Upper lobe of left lung (tissue), 6 donors: ENCODE results near the gene AOX1. TPM values are rescaled to one million over a fixed set of nuclear protein-coding genes. Genes with fewer than 3 reads are reported as not detected.

ENCODE experiments used
- ATAC-seq, 2 donors: fragments of 200-7000 bp; cut with Tn5 transposase; one replicate each; pipeline ENCODE4 v1.9.1; 2022; ENCODE audit warnings: mild to moderate bottlenecking in 2 of 2, moderate library complexity in 2 of 2; ENCODE audit not compliant: low FRiP score in 2 of 2
- DNase-seq, 2 donors: peaks; one replicate each; pipeline ENCODE4 v3.0.0-alpha.2; 2019 to 2020
- H3K27ac ChIP-seq, 4 donors: fragments of 200-600 bp; sonication (generic); one replicate each; pipeline ENCODE4 v1.5.1; 2016 to 2019
- H3K27me3 ChIP-seq, 4 donors: fragments of 200-600 bp; sonication (generic); one replicate each; pipeline ENCODE4 v1.5.1; 2017 to 2019
- H3K36me3 ChIP-seq, 4 donors: fragments of 200-600 bp; sonication (generic); one replicate each; pipeline ENCODE4 v1.5.1; 2016 to 2019
- H3K4me1 ChIP-seq, 4 donors: fragments of 200-600 bp; sonication (generic); one replicate each; pipeline ENCODE4 v1.5.1; 2018 to 2019
- H3K4me3 ChIP-seq, 4 donors: fragments of 200-600 bp; sonication (generic); one replicate each; pipeline ENCODE4 v1.5.1; 2017 to 2019; ENCODE audit warnings: mild to moderate bottlenecking in 2 of 4, moderate library complexity in 1 of 4
- H3K9me3 ChIP-seq, 4 donors: fragments of 200-600 bp; sonication (generic); one replicate each; pipeline ENCODE4 v1.5.1; 2018 to 2019
- CTCF ChIP-seq, 6 experiments: fragments of 450-650 bp in 4 of 6; fragments of 200-600 bp in 2 of 6; sonication (generic) in 2 of 6; IDR thresholded peaks; one replicate each; pipeline ENCODE4 v1.5.1; 2016 to 2019; ENCODE audit warnings: antibody characterized with exemption in 6 of 6
- EP300 ChIP-seq, 4 donors: sonication (generic); formaldehyde crosslinking; IDR thresholded peaks; one replicate each; pipeline ENCODE4 v1.5.1; 2017; ENCODE audit warnings: antibody characterized with exemption in 4 of 4, control low read depth in 2 of 4
- POLR2A ChIP-seq, 4 donors: fragments of 450-650 bp; IDR thresholded peaks; one replicate each; pipeline ENCODE4 v1.5.1; 2016 to 2017; ENCODE audit warnings: antibody characterized with exemption in 4 of 4, mild to moderate bottlenecking in 2 of 4
- POLR2AphosphoS5 ChIP-seq, 2 donors: sonication (generic); formaldehyde crosslinking; IDR thresholded peaks; one replicate each; pipeline ENCODE4 v1.5.1; 2017; ENCODE audit warnings: antibody characterized with exemption in 2 of 2
- WGBS, 2 donors: methylation state at CpG; one replicate each; pipeline ENCODE4 v1.1.5; 2017 to 2018; 5-methylcytosine and 5-hydroxymethylcytosine counted together
- total RNA-seq, 6 donors: library from RNA; depleted of rRNA in 4 of 6; stranded (reverse); fragments of >200 nt in 4 of 6; gene quantifications; one replicate each; pipeline versions ENCODE4 v1.1.0 to v1.2.1, GENCODE V29; 2016 to 2021
- donor health status: DM: no; HTN: no; CAD: no; lungs with moderate emphysema.
- donor health status: DM: no; HTN: yes; CAD: no; lungs with severe emphysema.

AOX1 gene
- total RNA-seq, 6 donors from 2014 or later, result 8.7 to 49.0 (median 27.5) TPM

GRCh38 chr2:200695601-200696000 is 109.8 kb downstream of the AOX1 start:
- H3K9me3 ChIP-seq, result no peaks in the 10 kb centered on the region
- DNase-seq (no peak), ATAC-seq (peak in 1 of 2 donors; percentile 47)
- H3K27me3 ChIP-seq, result no peaks in the 10 kb centered on the region
- no peaks in the 10 kb centered on the region for H3K36me3 ChIP-seq
- no peak for TF ChIP-seq CTCF (IDR thresholded peaks at IDR 0.05)
- TF ChIP-seq POLR2AphosphoS5 (IDR thresholded peaks at IDR 0.05), result no peak
- no peak for TF ChIP-seq POLR2A (IDR thresholded peaks at IDR 0.05)
- no peak for TF ChIP-seq EP300 (IDR thresholded peaks at IDR 0.05)
- 62 to 71% methylated on average over 6 of the region's 6 CpGs for WGBS, 2 donors
- peaks cover 0 to 3% (median 0%) of the 10 kb centered on the region in 4 donors for H3K4me1 ChIP-seq
- H3K27ac ChIP-seq, result no peak overlapping the region
- no peak overlapping the region for H3K4me3 ChIP-seq

- WGBS, 2 donors, result 12 to 37% methylated on average over 2 of the region's 2 CpGs
- Histone ChIP-seq H3K9me3 (no peaks in the 10 kb centered on the region), H3K27me3 (no peaks in the 10 kb centered on the region), H3K4me3 (no peak overlapping the region), H3K4me1 (peaks cover 0 to 5% (median 2%) of the 10 kb centered on the region in 4 donors), H3K36me3 (no peaks in the 10 kb centered on the region), H3K27ac (no peak overlapping the region)
- TF ChIP-seq POLR2A (IDR thresholded peaks at IDR 0.05) (no peak), POLR2AphosphoS5 (IDR thresholded peaks at IDR 0.05) (no peak), CTCF (IDR thresholded peaks at IDR 0.05) (no peak), EP300 (IDR thresholded peaks at IDR 0.05) (no peak)
- no peak for ATAC-seq
- no peak for DNase-seq
Observed at GRCh38 chr2:200698217-200698616, 112.4 kb downstream of the AOX1 start.

GRCh38 chr2:200699310-200699709 is 113.5 kb downstream of the AOX1 start:
- 0 to 91% methylated on average over 1 of the region's 1 CpG for WGBS, 2 donors
- H3K27ac ChIP-seq, result no peak overlapping the region
- H3K36me3 ChIP-seq, result no peaks in the 10 kb centered on the region
- no peaks in the 10 kb centered on the region for H3K27me3 ChIP-seq
- DNase-seq (no peak), ATAC-seq (no peak)
- no peaks in the 10 kb centered on the region for H3K9me3 ChIP-seq
- no peak overlapping the region for H3K4me3 ChIP-seq
- TF ChIP-seq EP300 (IDR thresholded peaks at IDR 0.05) (no peak), POLR2A (IDR thresholded peaks at IDR 0.05) (no peak), CTCF (IDR thresholded peaks at IDR 0.05) (no peak), POLR2AphosphoS5 (IDR thresholded peaks at IDR 0.05) (no peak)
- peaks cover 0 to 5% (median 2%) of the 10 kb centered on the region in 4 donors for H3K4me1 ChIP-seq

GRCh38 chr2:200700856-200701255 is 115.0 kb downstream of the AOX1 start:
- peaks cover 0 to 5% (median 0%) of the 10 kb centered on the region in 4 donors for H3K4me1 ChIP-seq
- ATAC-seq, result no peak
- H3K9me3 ChIP-seq, result no peaks in the 10 kb centered on the region
- TF ChIP-seq EP300 (IDR thresholded peaks at IDR 0.05) (no peak), POLR2A (IDR thresholded peaks at IDR 0.05) (no peak), CTCF (IDR thresholded peaks at IDR 0.05) (no peak), POLR2AphosphoS5 (IDR thresholded peaks at IDR 0.05) (no peak)
- no peaks in the 10 kb centered on the region for H3K36me3 ChIP-seq
- no peaks in the 10 kb centered on the region for H3K27me3 ChIP-seq
- no peak overlapping the region for H3K27ac ChIP-seq
- H3K4me3 ChIP-seq, result no peak overlapping the region
- DNase-seq, result no peak
- WGBS, 2 donors, result 75 to 86% methylated on average over 2 of the region's 2 CpGs

GRCh38 chr2:200702044-200702443 is 116.2 kb downstream of the AOX1 start:
- H3K27ac ChIP-seq, result no peak overlapping the region
- no peaks in the 10 kb centered on the region for H3K27me3 ChIP-seq
- DNase-seq, result no peak
- WGBS, 2 donors, result 72 to 78% methylated on average over 1 of the region's 1 CpG
- H3K9me3 ChIP-seq, result no peaks in the 10 kb centered on the region
- ATAC-seq, result no peak
- no peak overlapping the region for H3K4me3 ChIP-seq
- H3K4me1 ChIP-seq, result peaks cover 0 to 5% (median 0%) of the 10 kb centered on the region in 4 donors
- TF ChIP-seq POLR2AphosphoS5 (IDR thresholded peaks at IDR 0.05) (no peak), CTCF (IDR thresholded peaks at IDR 0.05) (no peak), EP300 (IDR thresholded peaks at IDR 0.05) (no peak), POLR2A (IDR thresholded peaks at IDR 0.05) (no peak)
- H3K36me3 ChIP-seq, result no peaks in the 10 kb centered on the region
